ENCODE data around the gene EIF4G3. TPM values are rescaled to one million over a fixed set of nuclear protein-coding genes. Genes with fewer than 3 reads are reported as not detected.

EIF4G3 gene
- total and polyA plus RNA-seq, 10 of the 15 experiments (the other 5 are each of a cell fraction or from before 2014, with no cell fraction given) = 7.4 to 45.1 (median 29.1) TPM

DNA sequence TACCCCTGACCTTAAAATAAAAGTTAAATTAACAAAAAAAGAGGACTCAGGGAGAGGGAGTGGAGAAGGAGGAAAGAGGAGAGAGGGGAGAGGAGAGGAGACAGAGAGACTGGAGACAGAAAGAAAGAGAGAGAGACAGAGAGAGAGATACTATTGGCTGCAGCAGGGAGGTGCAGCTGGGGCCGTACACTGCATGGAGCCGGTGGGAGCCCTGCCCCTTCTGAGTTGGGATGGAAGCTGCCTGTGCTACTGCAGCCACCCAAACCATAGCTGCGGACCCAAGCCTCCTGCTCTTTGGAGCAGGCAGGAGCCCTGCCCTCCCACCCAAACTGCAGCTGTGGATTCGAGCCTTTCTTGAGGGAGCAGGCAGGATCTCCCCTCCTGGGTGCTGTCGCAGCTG, 356.9 kb downstream of the EIF4G3 start:
- CTCF ChIA-PET = no interaction called here

More for the DNA sequence above, 356.9 kb downstream of the EIF4G3 start:
- TF ChIP-seq NFIC (IDR thresholded peaks at IDR 0.05; ENCODE audit: low read depth, low read length) (no peak), KLF5 (IDR thresholded peaks at IDR 0.05; ENCODE audit: partially characterized antibody) (no peak), SMAD5 (IDR thresholded peaks at IDR 0.05; ENCODE audit: low read depth) (no peak), ESRRA (IDR thresholded peaks at IDR 0.05; ENCODE audit: low read length) (no peak), SRF (IDR thresholded peaks at IDR 0.05; ENCODE audit: low read depth in 2 of 2, low read length in 2 of 2) (no peak), IRF4 (IDR thresholded peaks at IDR 0.05; ENCODE audit: low read depth, low read length) (no peak), HDGF (IDR thresholded peaks at IDR 0.05) (no peak), BMI1 (IDR thresholded peaks at IDR 0.05; ENCODE audit: borderline replicate concordance) (no peak), NFXL1 (IDR thresholded peaks at IDR 0.05; ENCODE audit: borderline replicate concordance) (no peak), PBX3 (IDR thresholded peaks at IDR 0.05; ENCODE audit: insufficient replicate concordance, low read depth, low read length) (no peak), BCLAF1 (IDR thresholded peaks at IDR 0.05) (no peak)
- TF ChIP-seq, protein P1, sequence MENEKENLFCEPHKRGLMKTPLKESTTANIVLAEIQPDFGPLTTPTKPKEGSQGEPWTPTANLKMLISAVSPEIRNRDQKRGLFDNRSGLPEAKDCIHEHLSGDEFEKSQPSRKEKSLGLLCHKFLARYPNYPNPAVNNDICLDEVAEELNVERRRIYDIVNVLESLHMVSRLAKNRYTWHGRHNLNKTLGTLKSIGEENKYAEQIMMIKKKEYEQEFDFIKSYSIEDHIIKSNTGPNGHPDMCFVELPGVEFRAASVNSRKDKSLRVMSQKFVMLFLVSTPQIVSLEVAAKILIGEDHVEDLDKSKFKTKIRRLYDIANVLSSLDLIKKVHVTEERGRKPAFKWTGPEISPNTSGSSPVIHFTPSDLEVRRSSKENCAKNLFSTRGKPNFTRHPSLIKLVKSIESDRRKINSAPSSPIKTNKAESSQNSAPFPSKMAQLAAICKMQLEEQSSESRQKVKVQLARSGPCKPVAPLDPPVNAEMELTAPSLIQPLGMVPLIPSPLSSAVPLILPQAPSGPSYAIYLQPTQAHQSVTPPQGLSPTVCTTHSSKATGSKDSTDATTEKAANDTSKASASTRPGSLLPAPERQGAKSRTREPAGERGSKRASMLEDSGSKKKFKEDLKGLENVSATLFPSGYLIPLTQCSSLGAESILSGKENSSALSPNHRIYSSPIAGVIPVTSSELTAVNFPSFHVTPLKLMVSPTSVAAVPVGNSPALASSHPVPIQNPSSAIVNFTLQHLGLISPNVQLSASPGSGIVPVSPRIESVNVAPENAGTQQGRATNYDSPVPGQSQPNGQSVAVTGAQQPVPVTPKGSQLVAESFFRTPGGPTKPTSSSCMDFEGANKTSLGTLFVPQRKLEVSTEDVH (IDR thresholded peaks at IDR 0.05; ENCODE audit: low read depth, partially characterized antibody) = no peak
- peaks cover 0 to 5% of the 10 kb centered on the region in 2 experiments; a peak in 2 of 4 replicates for H3K36me3 ChIP-seq (ENCODE audit: control insufficient read depth in 2 of 2, insufficient read depth in 2 of 2, low read length in 1 of 2)
- no peaks in the 10 kb centered on the region for H3K79me2 ChIP-seq (ENCODE audit: control insufficient read depth, insufficient read depth, low read length)
- POLR2A ChIA-PET = no interaction called here
- no peak overlapping the region for H2AFZ ChIP-seq (ENCODE audit: control insufficient read depth, low read depth, low read length)
- in situ Hi-C loops (cut with MboI) = no loop called here
- H3K27ac ChIP-seq (ENCODE audit: control insufficient read depth, insufficient read depth) = no peak overlapping the region
- SMC1A ChIA-PET (ENCODE audit: uncharacterized antibody, unreplicated experiment) = no interaction called here
- H3K4me1 ChIP-seq (ENCODE audit: control insufficient read depth, insufficient read depth, low read length) = no peaks in the 10 kb centered on the region
- H3K4me3 ChIP-seq = no peak overlapping the region
- no peak for DNase-seq (ENCODE audit: low read depth, low spot score)
- RAD21 ChIA-PET (ENCODE audit: unreplicated experiment) = no interaction called here
- 90% methylated on average over 5 of the region's 5 CpGs for WGBS (ENCODE audit: insufficient coverage, insufficient replicate concordance, low lambda C conversion rate, missing lambda C conversion rate)
- no peak for ATAC-seq
- H4K20me1 ChIP-seq (ENCODE audit: control insufficient read depth, insufficient read depth) = no peaks in the 10 kb centered on the region
- no peaks in the 10 kb centered on the region for H3K9me3 ChIP-seq (replicated peaks; ENCODE audit: control insufficient read depth, insufficient read depth, low read length)
- no peak for FAIRE-seq
- no TSS peak for BruUV-seq (replicated peaks)
- no peak overlapping the region for H3K4me2 ChIP-seq (ENCODE audit: control insufficient read depth, insufficient read depth)
- intact Hi-C loops (cut with micrococcal nuclease; ENCODE audit: unreplicated experiment) = no loop called here
- no peaks in the 10 kb centered on the region for H3K27me3 ChIP-seq (replicated peaks in 1 of 2; ENCODE audit: control insufficient read depth in 2 of 2, insufficient read depth in 2 of 2, low read length in 1 of 2)
- H3K9ac ChIP-seq (ENCODE audit: control insufficient read depth, insufficient read depth, low read length) = no peak overlapping the region

Measured in GM12878 (cell line).